AG08396 (cell line): Measurements from ENCODE around the gene RAB9A.
"Not testable (repeated sequence)": the region's sequence is repeated elsewhere in the genome, so short reads cannot be mapped to it uniquely, and the experiment has no call there.

Experiments used
- DNase-seq: peaks from one replicate; pipeline ENCODE4 v3.0.0; 2012; ENCODE audit warnings: low spot score, mixed read lengths

Gene RAB9A

GRCh38 chrX:13702111-13702789, 13.3 kb downstream of the RAB9A start:
- no peak for DNase-seq

- no peak for DNase-seq
Observed at GRCh38 chrX:13703135-13703534, 14.2 kb downstream of the RAB9A start.

- DNase-seq = no peak
Observed at GRCh38 chrX:13703589-13703988, 14.7 kb downstream of the RAB9A start.

GRCh38 chrX:13711141-13711540, 22.2 kb downstream of the RAB9A start:
- no peak for DNase-seq

GRCh38 chrX:13716455-13716854, 27.5 kb downstream of the RAB9A start:
- no peak for DNase-seq

- no peak for DNase-seq
Observed at GRCh38 chrX:13716905-13717304, 28.0 kb downstream of the RAB9A start.

- peak; percentile 24 for DNase-seq
Observed at GRCh38 chrX:13717700-13718472, 29.0 kb downstream of the RAB9A start.

- no peak for DNase-seq
Observed at GRCh38 chrX:13719192-13719856, 30.4 kb downstream of the RAB9A start.

GRCh38 chrX:13721371-13721770, 32.4 kb downstream of the RAB9A start:
- DNase-seq = no peak

GRCh38 chrX:13721819-13722519, 33.0 kb downstream of the RAB9A start:
- peak; percentile 31 for DNase-seq

- not testable (repeated sequence) for DNase-seq
Observed at GRCh38 chrX:13724878-13725277, 36.0 kb downstream of the RAB9A start.

GRCh38 chrX:13726583-13726982, 37.7 kb downstream of the RAB9A start:
- DNase-seq = not testable (repeated sequence)

- not testable (repeated sequence) for DNase-seq
Observed at GRCh38 chrX:13730523-13730922, 41.6 kb downstream of the RAB9A start.

- DNase-seq = no peak
Observed at GRCh38 chrX:13732246-13733067, 43.5 kb downstream of the RAB9A start.

GRCh38 chrX:13733506-13733905, 44.6 kb downstream of the RAB9A start:
- DNase-seq = no peak

GRCh38 chrX:13734278-13735172, 45.6 kb downstream of the RAB9A start, which contains the start of the genes OFD1 and TRAPPC2:
Gene OFD1 (plus strand): TSS chrX:13734748. CDS start chrX:13735072, 324 bp downstream.
Gene TRAPPC2 (minus strand): TSS chrX:13734620. CDS start chrX:13719963, 14,657 bp downstream.
- peak; percentile 98 for DNase-seq

GRCh38 chrX:13741695-13742094, 52.8 kb downstream of the RAB9A start:
- DNase-seq = no peak

- no peak for DNase-seq
Observed at GRCh38 chrX:13742397-13743176, 53.7 kb downstream of the RAB9A start.

GRCh38 chrX:13747836-13748235, 58.9 kb downstream of the RAB9A start:
- peak; percentile 45 for DNase-seq
